OCI-M1 (cell line): ENCODE measurements around the gene TGFBR3.

Experiments used
- DNase-seq: peaks from one replicate; lab custom pipeline; 2025; lab: John Stamatoyannopoulos, UW

Gene TGFBR3

GRCh38 chr1:91640877-91641526 lies 244.9 kb downstream of the TGFBR3 start:
- DNase-seq, result no peak

DNA sequence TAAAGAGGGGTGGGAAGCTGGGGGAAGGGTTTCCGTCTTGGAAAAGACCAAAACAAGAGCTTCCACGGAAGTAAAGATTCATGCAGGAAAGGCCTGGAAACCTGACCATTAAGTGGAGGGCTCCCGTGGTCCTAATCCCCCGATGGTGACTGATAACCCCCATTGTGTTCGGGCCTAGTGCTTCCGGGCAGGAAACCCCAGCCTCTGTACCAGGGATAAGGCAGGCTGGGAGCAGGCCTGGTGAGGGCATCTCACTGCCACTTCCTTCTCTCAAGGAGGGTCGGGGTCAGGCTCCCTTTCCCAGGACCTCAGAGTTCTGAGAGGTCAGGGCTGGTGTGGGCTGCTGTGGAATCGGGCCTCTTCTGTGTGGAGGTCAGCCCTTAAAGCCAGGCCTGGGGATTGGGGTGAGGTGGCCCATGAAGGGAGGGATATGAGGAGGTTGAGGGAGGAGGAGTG lies 248.4 kb downstream of the TGFBR3 start:
- no peak for DNase-seq

DNA sequence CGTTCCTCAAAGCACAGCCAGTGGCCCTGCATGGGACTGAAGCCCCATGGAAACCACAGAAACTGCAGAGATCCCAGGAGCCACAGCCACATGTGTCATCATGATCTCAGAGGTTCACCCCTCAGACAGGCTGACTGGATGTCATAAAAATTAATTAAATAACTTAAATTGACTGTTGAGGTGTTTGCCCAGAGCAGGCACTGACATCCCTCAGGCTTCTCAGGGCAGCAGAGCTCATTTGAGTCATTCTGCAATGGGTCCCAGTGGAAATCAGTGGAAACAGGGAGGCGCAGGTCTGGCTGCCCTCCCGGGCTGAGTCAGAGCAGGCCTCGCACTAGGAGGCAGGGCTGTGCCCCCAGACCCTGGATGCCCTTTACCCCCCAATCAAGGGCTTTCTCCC lies 250.2 kb downstream of the TGFBR3 start:
- no peak for DNase-seq

- DNase-seq, result no peak
Observed at GRCh38 chr1:91633438-91633837, 252.5 kb downstream of the TGFBR3 start.

DNA sequence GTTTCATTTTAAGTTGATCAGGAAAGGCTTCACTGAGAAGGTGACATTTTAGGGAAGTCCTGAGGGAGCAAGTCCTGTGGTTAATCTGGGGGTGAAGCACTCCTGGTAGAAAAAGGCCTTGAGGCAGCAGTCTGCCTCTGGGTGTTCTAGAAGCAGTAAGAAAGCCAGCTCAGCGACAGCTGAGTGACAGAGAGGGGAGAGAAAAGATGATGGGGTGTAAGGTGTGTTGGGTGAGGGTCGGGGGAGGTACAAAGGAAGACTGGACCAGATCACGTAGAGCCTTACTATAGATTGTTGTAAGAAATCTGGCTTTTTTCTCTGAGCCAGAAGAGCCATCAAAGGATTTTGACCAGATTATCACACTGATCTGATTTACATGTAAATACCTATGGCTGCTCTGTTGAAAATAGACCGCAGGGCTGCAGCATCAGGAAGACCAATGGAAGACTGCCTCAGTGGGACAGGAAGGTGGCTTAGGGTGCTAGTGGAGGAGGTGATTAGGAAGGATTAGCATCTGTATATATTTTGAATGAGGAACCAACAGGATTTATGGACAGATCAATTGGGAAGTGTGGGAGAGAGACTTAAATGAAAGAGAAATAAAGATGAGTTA lies 254.1 kb downstream of the TGFBR3 start:
- DNase-seq, result no peak

DNA sequence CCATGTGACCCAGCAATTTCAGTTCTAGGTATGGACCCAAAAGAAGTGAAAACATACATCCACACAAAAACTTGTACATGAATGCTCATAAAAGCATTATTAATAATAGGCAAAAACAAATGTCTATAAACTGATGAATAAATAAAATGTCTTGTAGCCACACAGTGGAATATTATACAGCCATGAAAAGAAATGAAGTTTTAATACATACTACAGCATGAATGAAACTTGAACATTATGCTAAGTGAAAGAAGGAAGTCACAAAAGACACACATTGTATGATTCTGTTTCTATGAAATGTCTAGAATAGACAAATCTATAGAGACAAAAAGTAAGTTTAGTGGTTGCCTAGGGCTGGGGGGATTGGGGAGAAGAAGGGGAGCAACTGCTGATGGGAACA lies 255.1 kb downstream of the TGFBR3 start:
- no peak for DNase-seq
